ENCODE measurements around the gene POLR3G. TPM values are rescaled to one million over a fixed set of nuclear protein-coding genes. Genes with fewer than 3 reads are reported as not detected.

POLR3G gene
- total and polyA plus RNA-seq, 12 donors, result 0.30 to 2.4 (median 0.93) TPM; not detected in 2

- no peak for DNase-seq
- TF ChIP-seq POLR2A (IDR thresholded peaks at IDR 0.05) (no peak), CTCF (IDR thresholded peaks at IDR 0.05) (no peak)
- H3K36me3 ChIP-seq (replicated peaks in 1 of 2), result no peaks in the 10 kb centered on the region
- no peak overlapping the region for H3K4me3 ChIP-seq
- intact Hi-C loops (cut with DNase I), result no loop called here
- H3K9me3 ChIP-seq (replicated peaks in 1 of 3), result no peaks in the 10 kb centered on the region
- WGBS, 4 donors, result 68 to 82% (median 75%) methylated on average over 2 of the region's 2 CpGs
- H3K4me1 ChIP-seq (replicated peaks in 1 of 2), result peaks cover 6 to 23% of the 10 kb centered on the region in 2 donors
- H3K27ac ChIP-seq, result peak overlapping the region in 2 of 5 donors; percentile 13 to 41
- no peaks in the 10 kb centered on the region for H3K27me3 ChIP-seq
Measured at GRCh38 chr5:90477073-90477472, 2.4 kb downstream of the POLR3G start.

GRCh38 chr5:90477621-90478215, 3.1 kb downstream of the POLR3G start:
- TF ChIP-seq CTCF (IDR thresholded peaks at IDR 0.05) (no peak), POLR2A (IDR thresholded peaks at IDR 0.05) (no peak)
- Histone ChIP-seq H3K27ac (peak overlapping the region in 2 of 5 donors; percentile 13 to 41), H3K4me3 (no peak overlapping the region), H3K4me1 (replicated peaks in 1 of 2) (peaks cover 6 to 17% of the 10 kb centered on the region in 2 donors), H3K27me3 (no peaks in the 10 kb centered on the region), H3K36me3 (replicated peaks in 1 of 2) (no peaks in the 10 kb centered on the region), H3K9me3 (replicated peaks in 1 of 3) (no peaks in the 10 kb centered on the region)
- WGBS, 4 donors, result 74 to 81% (median 77%) methylated on average over 8 of the region's 8 CpGs
- no peak for DNase-seq
- intact Hi-C loops (cut with DNase I), result no loop called here

GRCh38 chr5:90479611-90480385, 5.1 kb downstream of the POLR3G start:
- Histone ChIP-seq H3K4me1 (replicated peaks in 1 of 2) (peaks cover 0 to 9% of the 10 kb centered on the region in 2 donors), H3K27me3 (no peaks in the 10 kb centered on the region), H3K36me3 (replicated peaks in 1 of 2) (no peaks in the 10 kb centered on the region), H3K27ac (no peak overlapping the region), H3K9me3 (replicated peaks in 1 of 3) (no peaks in the 10 kb centered on the region), H3K4me3 (no peak overlapping the region)
- intact Hi-C loops (cut with DNase I), result no loop called here
- TF ChIP-seq CTCF (IDR thresholded peaks at IDR 0.05) (no peak), POLR2A (IDR thresholded peaks at IDR 0.05) (no peak)
- no peak for DNase-seq

GRCh38 chr5:90480699-90481098, 6.0 kb downstream of the POLR3G start:
- H3K27ac ChIP-seq, result no peak overlapping the region
- intact Hi-C loops (cut with DNase I), result no loop called here
- TF ChIP-seq CTCF (IDR thresholded peaks at IDR 0.05) (no peak), POLR2A (IDR thresholded peaks at IDR 0.05) (no peak)
- H3K4me3 ChIP-seq, result no peak overlapping the region
- no peak for DNase-seq
- H3K36me3 ChIP-seq (replicated peaks in 1 of 2), result no peaks in the 10 kb centered on the region
- no peaks in the 10 kb centered on the region for H3K27me3 ChIP-seq
- H3K9me3 ChIP-seq (replicated peaks in 1 of 3), result no peaks in the 10 kb centered on the region
- peaks cover 0 to under 1% of the 10 kb centered on the region in 2 donors for H3K4me1 ChIP-seq (replicated peaks in 1 of 2)
- 87 to 96% (median 93%) methylated on average over 1 of the region's 1 CpG for WGBS, 4 donors
